ENCODE measurements around the gene GOLGA2. TPM values are rescaled to one million over a fixed set of nuclear protein-coding genes. Genes with fewer than 3 reads are reported as not detected.
"Not testable (repeated sequence)": the region's sequence is repeated elsewhere in the genome, so short reads cannot be mapped to it uniquely, and the experiment has no call there.

GOLGA2 gene
- total RNA-seq, 1 donor from 2014 or later, result 53.5 TPM

- ChIA-PET POLR2A (no interaction called here), CTCF (interaction anchor here (1.3 kb wide), 1 partner anchor 13 kb away, joined by 3 read pairs; no protein-coding TSS in a partner anchor)
- intact Hi-C loops (cut with micrococcal nuclease), result no loop called here
- ATAC-seq (ENCODE audit: low read depth) (no peak), DNase-seq (no peak)
- Mint-ChIP-seq H3K4me3 (no peak overlapping the region), H3K9me3 (no peaks in the 10 kb centered on the region), H3K27me3 (peaks cover 25% of the 10 kb centered on the region), H3K36me3 (ENCODE audit: low read depth) (no peaks in the 10 kb centered on the region), H3K4me1 (peaks cover 11% of the 10 kb centered on the region), H3K27ac (no peak overlapping the region)
- TF ChIP-seq CTCF (IDR thresholded peaks at IDR 0.05), result no peak
These were observed 33.7 kb downstream of the GOLGA2 start for GRCh38 chr9:128242124-128242523.

- Mint-ChIP-seq H3K9me3 (no peaks in the 10 kb centered on the region), H3K4me1 (no peaks in the 10 kb centered on the region), H3K27ac (no peak overlapping the region), H3K27me3 (no peaks in the 10 kb centered on the region), H3K4me3 (no peak overlapping the region), H3K36me3 (ENCODE audit: low read depth) (no peaks in the 10 kb centered on the region)
- ATAC-seq (ENCODE audit: low read depth), result no peak
- TF ChIP-seq CTCF (IDR thresholded peaks at IDR 0.05), result no peak
- intact Hi-C loops (cut with micrococcal nuclease), result no loop called here
- DNase-seq, result no peak
- ChIA-PET POLR2A (no interaction called here), CTCF (no interaction called here)
These were observed 41.9 kb downstream of the GOLGA2 start for GRCh38 chr9:128233817-128234406.

- Mint-ChIP-seq H3K4me1 (no peaks in the 10 kb centered on the region), H3K9me3 (no peaks in the 10 kb centered on the region), H3K27me3 (no peaks in the 10 kb centered on the region), H3K36me3 (ENCODE audit: low read depth) (no peaks in the 10 kb centered on the region), H3K27ac (no peak overlapping the region), H3K4me3 (no peak overlapping the region)
- no peak for ATAC-seq (ENCODE audit: low read depth)
- TF ChIP-seq CTCF (IDR thresholded peaks at IDR 0.05), result no peak
- ChIA-PET POLR2A (interaction anchor here (0.5 kb wide), 1 partner anchor 113 kb away, joined by 3 read pairs; no protein-coding TSS in a partner anchor), CTCF (no interaction called here)
- DNase-seq, result no peak
- intact Hi-C loops (cut with micrococcal nuclease), result no loop called here
These were observed 43.0 kb downstream of the GOLGA2 start for GRCh38 chr9:128232528-128233428.

GRCh38 chr9:128231638-128232527, 43.9 kb downstream of the GOLGA2 start:
- ATAC-seq (ENCODE audit: low read depth) (no peak), DNase-seq (no peak)
- Mint-ChIP-seq H3K9me3 (no peaks in the 10 kb centered on the region), H3K36me3 (ENCODE audit: low read depth) (no peaks in the 10 kb centered on the region), H3K4me3 (no peak overlapping the region), H3K4me1 (no peaks in the 10 kb centered on the region), H3K27ac (no peak overlapping the region), H3K27me3 (no peaks in the 10 kb centered on the region)
- CTCF ChIA-PET, result no interaction called here
- POLR2A ChIA-PET, result no interaction called here
- TF ChIP-seq CTCF (IDR thresholded peaks at IDR 0.05), result no peak
- intact Hi-C loops (cut with micrococcal nuclease), result no loop called here

DNA sequence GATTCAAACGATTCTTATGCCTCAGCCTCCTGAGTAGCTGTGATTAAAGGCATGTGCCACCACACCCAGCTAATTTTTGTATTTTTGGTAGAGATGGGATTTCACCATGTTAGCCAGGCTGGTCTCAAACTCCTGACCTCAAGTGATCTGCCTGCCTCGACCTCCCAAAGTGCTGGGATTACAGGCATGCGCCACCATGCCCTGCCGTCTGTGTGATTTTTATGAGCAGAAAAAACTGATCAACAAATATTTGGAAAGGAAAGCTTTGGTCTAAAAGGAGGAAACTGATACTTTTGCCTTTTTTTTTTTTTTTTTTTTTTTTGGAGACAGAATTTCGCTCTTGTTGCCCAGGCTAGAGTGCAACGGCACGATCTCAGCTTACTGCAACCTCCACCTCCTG, 44.9 kb downstream of the GOLGA2 start:
- H3K9me3 Mint-ChIP-seq; H3K36me3 Mint-ChIP-seq (ENCODE audit: low read depth); H3K27me3 Mint-ChIP-seq; H3K4me3 Mint-ChIP-seq; ATAC-seq (ENCODE audit: low read depth); DNase-seq; intact Hi-C loops (cut with micrococcal nuclease); H3K4me1 Mint-ChIP-seq; CTCF ChIA-PET; H3K27ac Mint-ChIP-seq: not testable (repeated sequence)
- POLR2A ChIA-PET, result interaction anchor here (0.6 kb wide), 1 partner anchor 406 kb away, joined by 7 read pairs; no protein-coding TSS in a partner anchor

Measured in activated B cell treated with CpG ODN at 0.5 μM for 24 hours (primary cell).